OCI-M2 (cell line): Measurements from ENCODE around the gene ZBTB46.
"Not testable (repeated sequence)": the region's sequence is repeated elsewhere in the genome, so short reads cannot be mapped to it uniquely, and the experiment has no call there.

Experiments
- DNase-seq: peaks from one replicate; lab custom pipeline; 2025; ENCODE audit not compliant: unreplicated experiment; lab: John Stamatoyannopoulos, UW

The ZBTB46 gene

GRCh38 chr20:63736893-63737694 is 94.0 kb downstream of the ZBTB46 start:
- DNase-seq, result no peak

- DNase-seq, result no peak
Measured at GRCh38 chr20:63735859-63736718, 95.0 kb downstream of the ZBTB46 start, which contains the start of gene LIME1. LIME1 (plus strand) TSS chr20:63736664; CDS start chr20:63737550, 886 bp downstream.

GRCh38 chr20:63734946-63735858 is 95.9 kb downstream of the ZBTB46 start:
- DNase-seq, result no peak

- DNase-seq, result no peak
Measured at GRCh38 chr20:63734111-63734945, 96.7 kb downstream of the ZBTB46 start.

GRCh38 chr20:63733579-63734081 is 97.4 kb downstream of the ZBTB46 start:
- DNase-seq, result no peak

GRCh38 chr20:63733117-63733516 is 97.9 kb downstream of the ZBTB46 start:
- DNase-seq, result no peak

- no peak for DNase-seq
Measured at GRCh38 chr20:63732118-63733095, 98.7 kb downstream of the ZBTB46 start.

GRCh38 chr20:63731410-63731809 is 99.7 kb downstream of the ZBTB46 start:
- DNase-seq, result no peak

- not testable (repeated sequence) for DNase-seq
Measured at GRCh38 chr20:63730189-63730733, 100.8 kb downstream of the ZBTB46 start.

- not testable (repeated sequence) for DNase-seq
Measured at GRCh38 chr20:63722967-63723622, 108.0 kb downstream of the ZBTB46 start.

- DNase-seq, result no peak
Measured at GRCh38 chr20:63718996-63719395, 112.1 kb downstream of the ZBTB46 start.

- no peak for DNase-seq
Measured at GRCh38 chr20:63714858-63715257, 116.2 kb downstream of the ZBTB46 start.

- no peak for DNase-seq
Measured at GRCh38 chr20:63712191-63712590, 118.9 kb downstream of the ZBTB46 start.

GRCh38 chr20:63711085-63711645 is 119.9 kb downstream of the ZBTB46 start:
- no peak for DNase-seq

- DNase-seq, result no peak
Measured at GRCh38 chr20:63709149-63709527, 121.9 kb downstream of the ZBTB46 start.

GRCh38 chr20:63708301-63709148 is 122.5 kb downstream of the ZBTB46 start:
- DNase-seq, result no peak
